T-helper 9 cell (primary cell): ENCODE data around the gene GALNT10.

ENCODE experiments used
- DNase-seq: peaks from one replicate; pipeline ENCODE4 v3.0.0-alpha.2; 2020

Gene GALNT10

GRCh38 chr5:154298065-154298464, 107.5 kb downstream of the GALNT10 start:
- no peak for DNase-seq

- DNase-seq = no peak
Observed at GRCh38 chr5:154300207-154300883, 109.8 kb downstream of the GALNT10 start.

GRCh38 chr5:154301726-154302125, 111.2 kb downstream of the GALNT10 start:
- DNase-seq = no peak

- no peak for DNase-seq
Observed at GRCh38 chr5:154302161-154302560, 111.6 kb downstream of the GALNT10 start.

GRCh38 chr5:154303133-154303532, 112.6 kb downstream of the GALNT10 start:
- DNase-seq = no peak

- no peak for DNase-seq
Observed at GRCh38 chr5:154308443-154309370, 118.2 kb downstream of the GALNT10 start.

GRCh38 chr5:154309371-154309745, 118.8 kb downstream of the GALNT10 start:
- DNase-seq = no peak

GRCh38 chr5:154309805-154310204, 119.3 kb downstream of the GALNT10 start:
- DNase-seq = no peak

- no peak for DNase-seq
Observed at GRCh38 chr5:154311362-154311761, 120.8 kb downstream of the GALNT10 start.

GRCh38 chr5:154312000-154312399, 121.5 kb downstream of the GALNT10 start:
- no peak for DNase-seq

- no peak for DNase-seq
Observed at GRCh38 chr5:154312576-154312975, 122.0 kb downstream of the GALNT10 start.

- DNase-seq = no peak
Observed at GRCh38 chr5:154313360-154314017, 123.0 kb downstream of the GALNT10 start.

- DNase-seq = no peak
Observed at GRCh38 chr5:154315196-154315595, 124.7 kb downstream of the GALNT10 start.

- no peak for DNase-seq
Observed at GRCh38 chr5:154315756-154316155, 125.2 kb downstream of the GALNT10 start.

- DNase-seq = no peak
Observed at GRCh38 chr5:154316223-154316935, 125.8 kb downstream of the GALNT10 start.

- no peak for DNase-seq
Observed at GRCh38 chr5:154317916-154318315, 127.4 kb downstream of the GALNT10 start.

- no peak for DNase-seq
Observed at GRCh38 chr5:154318691-154319090, 128.2 kb downstream of the GALNT10 start.

- no peak for DNase-seq
Observed at GRCh38 chr5:154319736-154320135, 129.2 kb downstream of the GALNT10 start.

GRCh38 chr5:154320224-154321089, 129.9 kb downstream of the GALNT10 start:
- DNase-seq = no peak

- DNase-seq = no peak
Observed at GRCh38 chr5:154321546-154321945, 131.0 kb downstream of the GALNT10 start.

- no peak for DNase-seq
Observed at GRCh38 chr5:154324033-154324432, 133.5 kb downstream of the GALNT10 start.

- no peak for DNase-seq
Observed at GRCh38 chr5:154325566-154325965, 135.0 kb downstream of the GALNT10 start.
